ENCODE results near the gene FSCB.
A peak's percentile ranks its signal among the peaks of the same experiment; 100 is the strongest.
"Not testable (repeated sequence)": the region's sequence is repeated elsewhere in the genome, so short reads cannot be mapped to it uniquely, and the experiment has no call there.

FSCB gene, protein sequence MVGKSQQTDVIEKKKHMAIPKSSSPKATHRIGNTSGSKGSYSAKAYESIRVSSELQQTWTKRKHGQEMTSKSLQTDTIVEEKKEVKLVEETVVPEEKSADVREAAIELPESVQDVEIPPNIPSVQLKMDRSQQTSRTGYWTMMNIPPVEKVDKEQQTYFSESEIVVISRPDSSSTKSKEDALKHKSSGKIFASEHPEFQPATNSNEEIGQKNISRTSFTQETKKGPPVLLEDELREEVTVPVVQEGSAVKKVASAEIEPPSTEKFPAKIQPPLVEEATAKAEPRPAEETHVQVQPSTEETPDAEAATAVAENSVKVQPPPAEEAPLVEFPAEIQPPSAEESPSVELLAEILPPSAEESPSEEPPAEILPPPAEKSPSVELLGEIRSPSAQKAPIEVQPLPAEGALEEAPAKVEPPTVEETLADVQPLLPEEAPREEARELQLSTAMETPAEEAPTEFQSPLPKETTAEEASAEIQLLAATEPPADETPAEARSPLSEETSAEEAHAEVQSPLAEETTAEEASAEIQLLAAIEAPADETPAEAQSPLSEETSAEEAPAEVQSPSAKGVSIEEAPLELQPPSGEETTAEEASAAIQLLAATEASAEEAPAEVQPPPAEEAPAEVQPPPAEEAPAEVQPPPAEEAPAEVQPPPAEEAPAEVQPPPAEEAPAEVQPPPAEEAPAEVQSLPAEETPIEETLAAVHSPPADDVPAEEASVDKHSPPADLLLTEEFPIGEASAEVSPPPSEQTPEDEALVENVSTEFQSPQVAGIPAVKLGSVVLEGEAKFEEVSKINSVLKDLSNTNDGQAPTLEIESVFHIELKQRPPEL

DNA sequence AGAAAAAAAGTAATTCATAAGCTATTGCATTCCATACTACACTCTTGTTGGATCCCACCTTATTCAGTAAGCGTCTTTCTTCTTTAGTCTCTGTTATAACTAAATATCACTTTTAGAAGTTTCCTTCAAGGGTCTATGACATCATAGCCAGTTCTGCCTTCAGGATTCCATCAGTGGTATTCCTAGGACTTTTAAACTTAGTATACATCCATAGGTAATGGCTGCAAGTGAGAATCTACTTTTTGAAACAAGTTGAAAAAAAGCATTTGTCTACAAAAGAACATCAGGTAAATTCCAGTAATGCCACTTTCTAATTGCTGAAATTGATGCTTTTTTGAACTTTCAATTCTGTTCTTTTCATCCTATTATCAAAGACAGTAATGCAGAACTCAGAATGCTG is at the start of gene FSCB:
TSS of gene FSCB (minus strand) at position 101 of the 400 bp plus-strand sequence. CDS start 296 bp downstream, outside the sequence.
- no peak for DNase-seq

DNA sequence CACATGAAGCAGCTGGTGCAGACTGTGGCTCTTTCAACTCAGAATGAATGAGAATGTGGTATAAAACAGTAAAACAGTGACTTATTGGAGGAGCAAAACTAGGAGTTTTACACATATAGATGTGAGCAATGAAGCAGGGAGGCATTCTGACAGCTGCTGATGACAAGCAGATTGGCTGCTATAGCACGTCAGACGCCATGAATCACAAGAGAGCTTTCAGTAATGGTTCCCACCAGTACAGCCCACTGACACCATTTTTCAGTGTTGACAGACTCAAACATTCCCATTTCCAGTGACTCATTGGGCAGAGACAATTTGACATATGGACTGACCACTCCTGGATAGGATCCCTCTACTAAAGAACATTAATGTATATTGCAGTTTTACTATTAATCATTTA is 24.6 kb upstream of the FSCB start:
- DNase-seq = no peak

DNA sequence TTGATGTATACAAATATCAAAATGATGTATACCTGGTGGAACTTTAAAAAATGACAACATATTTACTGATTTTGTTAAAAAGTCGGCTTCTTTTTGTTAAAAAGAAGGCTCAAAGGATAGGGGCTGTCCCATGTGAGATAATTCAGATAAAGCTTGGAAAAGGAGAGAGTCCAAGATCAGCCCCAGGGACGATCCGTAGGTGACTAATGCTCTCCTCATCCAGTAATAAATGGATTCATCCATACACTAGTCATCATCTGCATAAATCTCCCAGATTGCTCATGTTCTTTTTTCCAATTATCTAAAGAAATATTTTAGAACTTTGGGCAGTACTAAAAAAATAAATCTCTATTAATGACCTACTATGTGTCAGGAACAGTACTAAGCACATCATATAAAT is 23.4 kb upstream of the FSCB start:
- no peak for DNase-seq

DNA sequence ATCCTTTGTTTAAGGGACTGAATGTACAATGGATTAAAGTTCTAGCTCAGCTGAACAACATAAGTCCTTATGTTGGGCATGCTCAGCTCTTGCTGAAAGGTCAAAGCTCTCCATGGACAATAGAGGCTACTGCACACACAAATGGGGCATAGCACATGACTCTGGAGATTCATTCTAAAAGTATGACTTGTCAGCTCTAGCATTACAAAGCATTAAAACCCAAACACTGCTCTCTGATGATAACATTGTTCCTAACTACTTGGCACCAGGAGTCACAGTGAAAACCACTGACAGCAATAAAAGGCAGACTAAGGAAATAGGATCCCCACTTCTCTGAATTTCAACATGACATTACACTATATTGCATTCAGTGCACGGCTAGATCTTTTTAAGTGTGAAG is 21.9 kb upstream of the FSCB start:
- no peak for DNase-seq

DNA sequence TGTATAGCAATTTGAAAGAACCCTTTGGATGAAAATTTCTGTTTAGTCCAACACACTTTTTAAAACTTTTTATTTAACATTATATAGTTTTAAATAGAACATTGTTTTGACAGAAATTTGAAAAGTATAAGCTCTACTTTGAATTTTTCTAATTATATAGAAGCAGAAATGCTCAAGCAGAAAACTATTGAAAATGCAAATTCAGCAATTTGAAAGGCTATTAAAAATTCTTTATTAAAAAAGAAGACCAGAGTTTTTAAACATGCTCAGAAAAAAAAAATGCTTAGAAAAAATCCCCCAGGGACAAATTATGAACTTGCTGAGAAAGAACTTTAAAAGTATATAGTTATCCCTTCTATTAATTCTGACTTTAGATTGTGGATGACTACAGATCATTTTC is 21.1 kb upstream of the FSCB start:
- DNase-seq = no peak

DNA sequence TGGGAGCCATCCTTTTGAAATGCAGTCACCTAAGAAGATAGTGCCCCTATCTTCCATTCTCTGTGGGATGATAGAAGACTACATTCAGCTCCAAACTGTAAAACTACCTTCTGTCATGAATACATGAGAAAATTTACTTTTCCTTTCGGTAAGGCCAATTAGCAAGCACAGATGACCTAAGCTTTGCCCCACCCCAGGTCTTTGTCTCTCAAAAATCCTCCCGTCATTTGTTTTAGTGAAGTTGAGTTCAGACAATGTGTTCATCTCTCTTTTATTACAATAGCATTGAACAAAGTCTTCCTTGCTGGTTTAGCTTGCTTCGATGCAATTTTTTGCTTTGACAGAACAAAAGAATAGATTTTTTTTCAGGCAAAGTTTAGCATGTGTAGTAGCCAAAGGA is 18.2 kb upstream of the FSCB start:
- no peak for DNase-seq

DNA sequence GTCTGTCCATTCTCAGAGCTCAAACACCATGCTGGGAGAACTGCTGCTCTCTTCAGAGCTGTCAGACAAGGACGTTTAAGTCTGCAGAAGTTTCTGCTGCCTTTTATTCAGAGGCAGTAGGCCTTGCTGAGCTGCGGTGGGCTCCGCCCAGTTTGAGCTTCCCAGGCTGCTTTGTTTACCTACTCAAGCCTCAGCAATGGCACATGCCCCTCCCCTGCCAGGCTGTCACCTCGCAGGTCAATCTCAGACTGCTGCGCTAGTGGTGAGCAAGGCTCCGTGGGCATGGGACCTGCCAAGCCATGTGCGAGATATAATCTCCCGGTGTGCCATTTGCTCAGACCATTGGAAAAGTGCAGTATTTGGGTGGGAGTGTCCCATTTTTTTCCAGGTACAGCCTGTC is 8.6 kb upstream of the FSCB start:
- not testable (repeated sequence) for DNase-seq

DNA sequence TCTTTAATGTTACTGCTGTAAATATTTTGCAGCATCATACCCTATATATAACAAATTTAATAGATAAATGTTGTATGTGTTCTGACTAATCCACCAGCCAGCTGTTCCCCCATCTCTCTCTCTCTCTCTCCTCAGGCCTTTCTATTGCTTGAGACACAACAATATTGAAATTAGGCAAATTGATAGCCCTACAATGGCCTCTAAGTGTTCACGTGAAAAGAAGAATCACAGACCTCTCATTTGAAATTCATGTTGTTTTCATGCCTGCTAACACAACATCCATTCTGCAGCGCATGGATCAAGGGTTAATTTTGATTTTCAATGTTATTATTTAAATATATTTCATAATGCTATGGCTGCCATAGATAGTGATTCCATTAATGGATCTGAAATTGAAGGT is 1.8 kb upstream of the FSCB start:
- DNase-seq = no peak

DNA sequence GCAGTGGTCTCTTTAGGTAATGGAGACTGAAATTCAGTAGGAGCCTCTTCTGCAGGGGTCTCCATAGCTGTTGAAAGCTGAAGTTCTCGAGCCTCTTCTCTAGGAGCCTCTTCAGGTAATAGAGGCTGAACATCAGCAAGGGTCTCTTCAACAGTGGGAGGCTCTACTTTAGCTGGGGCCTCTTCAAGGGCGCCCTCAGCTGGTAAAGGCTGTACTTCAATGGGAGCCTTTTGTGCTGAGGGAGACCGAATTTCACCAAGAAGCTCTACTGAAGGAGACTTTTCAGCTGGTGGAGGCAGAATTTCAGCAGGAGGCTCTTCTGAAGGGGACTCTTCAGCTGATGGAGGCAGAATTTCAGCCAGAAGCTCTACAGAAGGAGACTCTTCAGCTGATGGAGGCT is 1.5 kb downstream of the FSCB start:
- no peak for DNase-seq

DNA sequence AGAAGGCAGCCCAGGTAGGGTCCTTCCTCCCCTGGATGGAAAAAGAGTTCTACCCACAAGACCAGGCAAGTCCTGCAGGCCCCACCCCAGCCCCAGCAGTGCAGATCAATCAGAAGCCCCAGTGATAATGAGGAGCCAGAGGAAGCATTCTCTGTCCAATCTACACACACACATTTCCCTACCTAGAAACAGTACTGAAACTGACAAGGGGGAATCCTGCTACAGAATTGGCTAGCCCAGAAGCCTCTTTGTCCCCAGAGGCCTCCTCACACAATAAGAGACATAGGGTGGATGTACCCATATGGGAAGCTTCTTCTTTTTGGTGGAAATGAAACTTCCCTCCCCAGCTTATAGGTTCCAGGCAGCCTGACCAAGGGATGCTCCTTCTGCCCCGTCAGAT is 9.9 kb downstream of the FSCB start:
- DNase-seq = no peak

DNA sequence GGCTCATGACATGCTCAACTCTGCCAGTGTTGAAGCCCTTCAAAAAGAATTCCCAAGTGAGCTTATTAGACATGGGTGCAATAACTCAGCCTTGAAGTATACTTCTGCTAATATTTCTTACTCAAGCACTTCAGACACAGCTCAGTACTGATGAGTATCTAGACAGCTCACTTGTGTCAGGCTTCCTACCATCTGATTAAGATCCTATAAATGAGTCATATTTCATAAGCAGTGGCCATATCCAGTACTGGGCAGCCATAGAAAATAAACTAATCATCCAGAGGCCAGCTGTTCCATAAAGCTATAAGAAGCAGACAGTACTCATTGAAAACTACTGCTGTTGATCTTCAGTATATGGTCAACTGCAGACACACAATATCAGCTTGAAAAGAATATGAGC is 12.9 kb downstream of the FSCB start:
- DNase-seq = no peak

DNA sequence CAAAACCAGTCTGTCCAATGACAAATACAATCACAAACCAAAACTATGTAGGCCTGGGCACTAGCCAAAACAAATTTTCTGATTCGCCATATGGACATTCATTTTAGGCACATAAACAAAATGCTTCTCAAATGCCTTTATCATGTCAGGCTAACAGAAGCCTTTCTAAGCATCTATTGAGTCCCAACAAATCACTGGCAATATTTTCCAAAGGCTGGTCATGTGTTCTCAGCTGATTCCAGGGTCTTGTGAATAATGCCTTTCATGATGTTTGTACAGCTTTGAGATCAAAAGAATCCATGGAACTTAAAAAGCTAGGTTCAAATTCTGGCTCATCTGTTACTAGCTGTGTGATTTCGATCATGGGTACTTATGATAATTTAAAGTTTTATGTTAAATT is 16.1 kb downstream of the FSCB start:
- DNase-seq = no peak

DNA sequence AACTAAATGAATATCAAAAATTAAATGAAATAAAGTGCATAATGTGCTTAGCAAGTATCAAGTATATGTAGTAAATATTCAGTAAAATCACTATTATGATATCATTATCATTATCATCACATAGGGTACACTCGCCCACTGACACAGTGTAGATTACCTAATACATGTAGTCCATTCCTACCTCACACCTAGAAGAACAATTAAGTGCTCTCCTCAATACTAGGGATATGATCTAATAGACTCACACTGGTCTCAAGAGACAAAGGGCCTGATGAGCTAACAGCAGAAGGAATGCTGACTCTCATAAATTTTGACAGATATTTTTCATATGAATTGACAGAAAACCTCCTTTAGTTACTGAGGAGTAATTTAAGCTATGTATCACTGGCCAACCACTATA is 29.1 kb downstream of the FSCB start:
- DNase-seq = no peak

DNA sequence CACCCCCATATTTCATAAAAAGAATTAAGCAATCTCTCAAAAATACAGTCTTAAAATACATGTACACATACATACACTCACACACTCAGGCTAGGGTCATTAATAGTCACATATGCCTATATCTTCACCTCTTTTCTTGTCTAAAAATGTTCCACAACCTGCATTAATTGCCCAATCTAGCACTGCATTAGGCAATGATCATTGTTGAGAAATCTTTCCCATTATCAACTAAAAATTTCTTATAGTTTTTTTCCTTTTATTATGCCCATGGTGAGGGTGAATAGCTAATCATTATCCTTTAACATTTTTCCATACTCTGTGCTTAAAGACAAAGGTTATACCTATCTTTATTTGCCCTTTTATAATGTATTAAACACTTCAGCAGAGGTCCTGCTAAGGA is 38.3 kb downstream of the FSCB start:
- no peak for DNase-seq

DNA sequence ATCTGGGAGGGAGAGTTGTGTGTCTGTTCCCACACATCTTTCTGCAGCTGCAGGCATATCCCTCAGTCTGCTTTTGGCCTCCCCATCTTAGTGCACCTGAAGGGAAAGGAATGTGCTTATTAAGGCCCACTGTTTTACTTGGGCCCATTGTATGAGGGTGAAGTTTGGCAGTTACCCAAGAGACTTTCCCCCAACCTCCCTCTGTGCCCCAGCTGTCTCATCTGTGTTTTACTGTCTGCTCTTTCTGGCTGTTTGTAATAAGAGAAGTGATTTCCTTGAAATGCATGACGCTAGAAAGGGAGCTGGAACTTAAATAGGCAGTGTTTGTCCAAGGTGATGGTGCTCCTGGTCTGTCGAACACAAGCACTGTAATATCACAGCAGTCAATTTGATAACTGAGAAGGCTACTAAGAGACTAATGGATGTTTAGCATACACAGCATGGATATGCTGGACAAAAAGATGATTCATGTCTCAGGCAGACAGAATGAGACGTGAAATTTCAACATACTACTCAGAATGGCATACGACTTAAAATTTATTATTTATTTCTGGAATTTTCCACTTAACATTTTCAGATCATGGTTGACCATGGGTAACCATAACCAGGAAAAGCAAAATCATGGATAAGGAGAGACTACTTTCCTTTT is 43.6 kb downstream of the FSCB start:
- peak; percentile 90 for DNase-seq

DNA sequence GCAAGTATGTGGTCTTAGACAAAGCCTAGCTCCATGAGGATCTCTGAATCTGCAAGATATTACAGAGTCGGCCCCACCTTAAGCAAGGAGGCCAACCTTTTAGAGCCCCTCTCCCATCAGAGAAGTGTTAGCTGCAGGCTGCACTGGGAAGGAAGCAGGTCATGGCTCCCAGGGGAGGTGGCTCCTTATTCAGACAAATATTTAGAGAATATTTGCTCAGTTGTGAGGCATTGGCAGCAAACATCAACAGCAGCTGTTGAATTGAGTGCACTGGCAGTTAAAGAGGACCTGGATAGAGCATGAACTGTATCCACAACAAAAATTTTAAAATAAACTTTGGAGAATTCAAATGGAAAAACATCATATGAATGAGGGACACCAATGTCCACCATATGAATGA is 44.7 kb downstream of the FSCB start:
- peak; percentile 24 for DNase-seq

DNA sequence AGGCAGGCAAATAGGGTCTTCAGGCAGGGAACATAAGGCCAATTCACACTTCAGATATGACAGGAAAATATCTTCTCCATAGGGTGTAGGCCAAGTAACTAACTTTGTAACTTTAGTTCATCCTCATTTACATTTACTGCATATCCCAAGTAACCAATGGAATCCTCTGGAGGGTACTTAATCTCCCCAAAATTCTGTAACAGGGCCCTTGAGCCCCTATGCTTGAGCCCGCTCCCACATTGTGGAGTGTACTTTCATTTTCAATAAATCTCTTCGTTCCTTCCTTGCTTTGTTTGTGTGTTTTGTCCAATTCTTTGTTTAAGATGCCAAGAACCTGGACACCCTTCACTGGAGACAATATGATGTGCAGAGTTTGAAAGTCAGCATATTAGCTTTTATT is 45.3 kb downstream of the FSCB start:
- DNase-seq = no peak

Data from NCI-H1105 treated with DMSO at 0.1 percent for 48 hours (cell line).